H1 (cell line): ENCODE data around the gene XKR8. TPM values are rescaled to one million over a fixed set of nuclear protein-coding genes. Genes with fewer than 3 reads are reported as not detected.

Experiments used
- CTCF ChIA-PET: fragments of 300-600 bp; sonication (Branson Sonifier 250); formaldehyde crosslinking; loops from one replicate; lab custom pipeline; 2021; ENCODE audit not compliant: partially characterized antibody; lab: Charles Lee
- POLR2A ChIA-PET: fragments of 300-600 bp; sonication (Branson Sonifier 250); formaldehyde crosslinking; loops from one replicate; lab custom pipeline; 2021; ENCODE audit warnings: inconsistent platforms; ENCODE audit not compliant: partially characterized antibody; lab: Charles Lee
- DNase-seq, 2 experiments: peaks; one replicate each; pipeline versions ENCODE4 v3.0.0 to v3.0.0-alpha.2; 2010 to 2022; ENCODE audit warnings: low spot score in 2 of 2, low read depth in 1 of 2, mixed read lengths in 1 of 2
- FAIRE-seq: peaks from 2 replicates; lab custom pipeline; 2011; peaks lifted over from hg19 to GRCh38; lab: Jason Lieb, UNC
- H2AFZ ChIP-seq: 2 replicates; pipeline ENCODE4 v1.8.1; 2012; ENCODE audit warnings: low read length, inconsistent platforms
- H2AK5ac ChIP-seq: 2 replicates; pipeline ENCODE4 v1.6.1; 2013; ENCODE audit warnings: low read depth, low read length
- H2BK120ac ChIP-seq: replicated peaks from 2 replicates; pipeline ENCODE3; 2013; ENCODE audit warnings: low read depth, low read length, inconsistent platforms
- H2BK12ac ChIP-seq: 2 replicates; pipeline ENCODE4 v1.6.1; 2013; ENCODE audit warnings: low read depth, low read length
- H2BK15ac ChIP-seq: 2 replicates; pipeline ENCODE4 v1.6.1; 2013; ENCODE audit warnings: low read length
- H2BK20ac ChIP-seq: 2 replicates; pipeline ENCODE4 v1.6.1; 2013; ENCODE audit warnings: low read length
- H2BK5ac ChIP-seq: 2 replicates; pipeline ENCODE4 v1.6.1; 2013; ENCODE audit warnings: low read depth, low read length
- H3K14ac ChIP-seq: 2 replicates; pipeline ENCODE4 v1.6.1; 2013; ENCODE audit warnings: inconsistent platforms; ENCODE audit not compliant: insufficient read length
- H3K18ac ChIP-seq: 2 replicates; pipeline ENCODE4 v1.6.1; 2013; ENCODE audit warnings: low read length; ENCODE audit errors: extremely low read depth
- H3K23ac ChIP-seq: 2 replicates; pipeline ENCODE4 v1.6.1; 2013; ENCODE audit warnings: inconsistent platforms; ENCODE audit not compliant: insufficient read length
- H3K23me2 ChIP-seq: 2 replicates; pipeline ENCODE4 v1.6.1; 2013; ENCODE audit warnings: low read depth, low read length
- H3K27ac ChIP-seq: 2 replicates; pipeline ENCODE4 v1.6.1; 2011; ENCODE audit warnings: low read depth, low read length, inconsistent platforms
- H3K27me3 ChIP-seq, 4 experiments: replicated peaks in 1 of 4; 1 replicate in 1 of 4; 2 replicates in 3 of 4; pipeline versions ENCODE4 v1.6.1 to v1.8.1; 2011 to 2013; ENCODE audit warnings: low read length in 3 of 4, mild to moderate bottlenecking in 3 of 4, inconsistent platforms in 2 of 4, mixed read lengths in 2 of 4, moderate library complexity in 1 of 4; ENCODE audit not compliant: control insufficient read depth in 3 of 4, insufficient read depth in 3 of 4; ENCODE audit errors: extremely low read depth in 1 of 4
- H3K36me3 ChIP-seq, 4 experiments: 2 replicates each; pipeline versions ENCODE4 v1.6.1 to v1.8.1; 2011 to 2013; ENCODE audit warnings: mild to moderate bottlenecking in 4 of 4, low read length in 3 of 4, moderate library complexity in 2 of 4, control low read depth in 1 of 4, inconsistent platforms in 1 of 4; ENCODE audit not compliant: insufficient read depth in 4 of 4, control insufficient read depth in 2 of 4
- H3K4ac ChIP-seq: replicated peaks from 2 replicates; pipeline ENCODE3; 2013; ENCODE audit warnings: low read length, low read depth, mixed read lengths, inconsistent platforms; ENCODE audit not compliant: insufficient read length
- H3K4me1 ChIP-seq, 4 experiments: replicated peaks in 1 of 4; 1 replicate in 1 of 4; 2 replicates in 3 of 4; pipeline versions ENCODE4 v1.6.1 to v1.8.1; 2011 to 2013; ENCODE audit warnings: low read length in 3 of 4, inconsistent platforms in 2 of 4, mixed read lengths in 1 of 4; ENCODE audit not compliant: insufficient read depth in 4 of 4, control insufficient read depth in 3 of 4
- H3K4me2 ChIP-seq, 2 experiments: 2 replicates each; pipeline versions ENCODE4 v1.6.1 to v1.8.1; 2011 to 2013; ENCODE audit warnings: low read depth in 2 of 2, low read length in 2 of 2, control low read depth in 1 of 2, inconsistent platforms in 1 of 2, mild to moderate bottlenecking in 1 of 2; ENCODE audit not compliant: insufficient read depth in 1 of 2
- H3K4me3 ChIP-seq, 4 experiments: fragments of 200-600, 300-600 bp in 1 of 4; sonication (generic), shearing (Covaris generic), sonication (Bioruptor Twin) in 1 of 4; 2 replicates each; pipeline versions ENCODE4 v1.5.1 to v1.8.1; 2011 to 2016; ENCODE audit warnings: low read length in 4 of 4, low read depth in 3 of 4, control low read depth in 2 of 4, inconsistent platforms in 2 of 4, mild to moderate bottlenecking in 2 of 4, mixed read lengths in 1 of 4, moderate library complexity in 1 of 4; ENCODE audit not compliant: insufficient read depth in 2 of 4; ENCODE audit errors: extremely low read depth in 1 of 4
- H3K56ac ChIP-seq: replicated peaks from 2 replicates; pipeline ENCODE3; 2013; ENCODE audit warnings: low read depth, mild to moderate bottlenecking, mixed read lengths, low read length, inconsistent platforms; ENCODE audit not compliant: insufficient read length
- H3K79me1 ChIP-seq: 2 replicates; pipeline ENCODE4 v1.6.1; 2013; ENCODE audit warnings: low read depth, low read length, control low read depth
- H3K79me2 ChIP-seq, 2 experiments: 2 replicates each; pipeline versions ENCODE4 v1.6.1 to v1.8.1; 2012 to 2013; ENCODE audit warnings: low read length in 2 of 2, mild to moderate bottlenecking in 2 of 2, inconsistent platforms in 1 of 2; ENCODE audit not compliant: insufficient read depth in 2 of 2, control insufficient read depth in 1 of 2
- H3K9ac ChIP-seq, 4 experiments: replicated peaks in 1 of 4; 1 replicate in 1 of 4; 2 replicates in 3 of 4; pipeline versions ENCODE4 v1.6.1 to v1.8.1; 2011 to 2013; ENCODE audit warnings: low read depth in 3 of 4, low read length in 3 of 4, control low read depth in 2 of 4, mild to moderate bottlenecking in 2 of 4, moderate library complexity in 2 of 4, inconsistent platforms in 1 of 4; ENCODE audit errors: extremely low read depth in 1 of 4
- H3K9me3 ChIP-seq, 2 experiments: 2 replicates each; pipeline versions ENCODE4 v1.6.1 to v1.8.1; 2012 to 2013; ENCODE audit warnings: mild to moderate bottlenecking in 2 of 2, moderate library complexity in 2 of 2, control low read depth in 1 of 2, inconsistent platforms in 1 of 2, low read depth in 1 of 2, low read length in 1 of 2, mixed read lengths in 1 of 2; ENCODE audit not compliant: insufficient read depth in 2 of 2
- H4K20me1 ChIP-seq, 2 experiments: replicated peaks in 1 of 2; 2 replicates each; pipeline versions ENCODE3 to v1.8.1; 2011 to 2013; ENCODE audit warnings: inconsistent platforms in 2 of 2, low read length in 2 of 2, mild to moderate bottlenecking in 1 of 2; ENCODE audit not compliant: insufficient read depth in 2 of 2, control insufficient read depth in 1 of 2
- H4K5ac ChIP-seq: 2 replicates; pipeline ENCODE4 v1.6.1; 2013; ENCODE audit warnings: low read length, low read depth, mixed read lengths, inconsistent platforms; ENCODE audit not compliant: insufficient read length
- H4K8ac ChIP-seq: 2 replicates; pipeline ENCODE4 v1.8.0; 2013; ENCODE audit warnings: mild to moderate bottlenecking, moderate library complexity, low read length, inconsistent platforms; ENCODE audit not compliant: insufficient read depth; ENCODE audit errors: extremely low read depth
- H4K91ac ChIP-seq: replicated peaks from 2 replicates; pipeline ENCODE3; 2013; ENCODE audit warnings: low read length, mixed read lengths, inconsistent platforms; ENCODE audit not compliant: insufficient read length
- CBX5 ChIP-seq: fragments of 300-800, 300-1000 bp; sonication (generic); IDR thresholded peaks from 2 replicates; pipeline ENCODE4 v1.7.1; 2016; ENCODE audit warnings: antibody characterized with exemption, low read length, low read depth
- CEBPB ChIP-seq: IDR thresholded peaks from 2 replicates; pipeline ENCODE4 v1.6.1; 2012; ENCODE audit warnings: low read depth, low read length
- CHD1 ChIP-seq: IDR thresholded peaks from 2 replicates; pipeline ENCODE4 v1.6.1; 2012; ENCODE audit warnings: low read depth, low read length, improper control_type of control experiment
- EGR1 ChIP-seq: IDR thresholded peaks from 2 replicates; pipeline ENCODE4 v1.6.1; 2011; ENCODE audit warnings: low read depth, low read length, borderline replicate concordance
- EZH2 ChIP-seq: fragments of 200-600 bp; sonication (generic); IDR thresholded peaks from 2 replicates; pipeline ENCODE4 v1.7.1; 2012; ENCODE audit warnings: low read depth, mild to moderate bottlenecking, moderate library complexity, low read length, inconsistent platforms; ENCODE audit not compliant: severe bottlenecking
- GABPA ChIP-seq: IDR thresholded peaks from 2 replicates; pipeline ENCODE4 v1.6.1; 2011; ENCODE audit warnings: mild to moderate bottlenecking, low read length, moderate library complexity, borderline replicate concordance; ENCODE audit not compliant: insufficient read depth
- HDAC6 ChIP-seq: IDR thresholded peaks from one replicate; pipeline ENCODE4 v1.7.1; 2012; ENCODE audit warnings: low read depth, mild to moderate bottlenecking, inconsistent platforms, low read length, moderate library complexity
- NRF1 ChIP-seq: IDR thresholded peaks from 2 replicates; pipeline ENCODE4 v1.6.1; 2011; ENCODE audit warnings: mild to moderate bottlenecking, low read depth, low read length, improper control_type of control experiment
- RBBP5 ChIP-seq: IDR thresholded peaks from 2 replicates; pipeline ENCODE4 v1.7.1; 2012; ENCODE audit warnings: low read depth, mild to moderate bottlenecking, inconsistent platforms, low read length, moderate library complexity, borderline replicate concordance
- RFX5 ChIP-seq: IDR thresholded peaks from 2 replicates; pipeline ENCODE4 v1.6.1; 2011; ENCODE audit warnings: low read depth, low read length, improper control_type of control experiment, borderline replicate concordance
- SIRT6 ChIP-seq: IDR thresholded peaks from one replicate; pipeline ENCODE4 v1.7.1; 2012; ENCODE audit warnings: low read length, inconsistent platforms
- SUZ12 ChIP-seq: fragments of 200-600 bp; sonication (generic); IDR thresholded peaks from 2 replicates; pipeline ENCODE4 v1.6.1; 2012; ENCODE audit warnings: mild to moderate bottlenecking, inconsistent platforms, low read length, moderate library complexity, mixed read lengths
- WGBS, 2 experiments: shearing (Covaris generic) in 1 of 2; methylation state at CpG; one replicate each; pipeline versions ENCODE4 v1.1.6 to v1.1.7; 2013 to 2015; ENCODE audit warnings: low lambda C conversion rate in 2 of 2, mixed read lengths in 2 of 2, inconsistent platforms in 1 of 2, low coverage in 1 of 2, missing lambda C conversion rate in 1 of 2; ENCODE audit not compliant: insufficient replicate concordance in 2 of 2, insufficient coverage in 1 of 2, insufficient read length in 1 of 2; ENCODE audit errors: extremely low coverage in 1 of 2, missing lambda C conversion rate in 1 of 2; 5-methylcytosine and 5-hydroxymethylcytosine counted together
- polyA plus RNA-seq, 7 experiments: library from polyadenylated mRNA; depleted of rRNA in 3 of 7; stranded (reverse) in 5 of 7; unstranded in 2 of 7; fragments of >200 nt in 5 of 7; fragments of 200-250 nt in 2 of 7; gene quantifications; 1 replicate in 5 of 7; 2 replicates in 1 of 7; 4 replicates in 1 of 7; pipeline versions ENCODE4 v1.2.1 to v1.2.3, GENCODE V29; 2011 to 2013; ENCODE audit warnings: missing spikeins in 2 of 7, mixed read lengths in 2 of 7
- total RNA-seq: library from RNA; stranded (reverse); fragmentation: NEBNext Ultra II Directional; extraction: Animal tissue kit (Norgen Biotek cat#: 25700); gene quantifications from 2 replicates; pipeline ENCODE4 v1.2.1, GENCODE V29; 2021
- TF ChIP-seq, protein P1 (sequence below): IDR thresholded peaks from 2 replicates; pipeline ENCODE4 v1.6.1; 2011; ENCODE audit warnings: low read depth, mild to moderate bottlenecking, low read length; ENCODE audit not compliant: insufficient read depth

The XKR8 gene
- total and polyA plus RNA-seq, 2 of the 8 experiments (the other 6 are each of a cell fraction or from before 2014, with no cell fraction given) = 14.2 to 16.3 TPM

- Histone ChIP-seq H3K36me3 (peaks cover 0 to 22% (median 7%) of the 10 kb centered on the region in 4 experiments; a peak in 7 of 8 replicates), H3K4me2 (peak overlapping the region in 1 of 2 experiments; percentile 97; a peak in 1 of 4 replicates), H2BK5ac (no peak overlapping the region), H4K20me1 (peaks cover 0 to 5% of the 10 kb centered on the region in 2 experiments), H3K79me2 (no peaks in the 10 kb centered on the region), H3K79me1 (no peaks in the 10 kb centered on the region), H2BK15ac (no peak overlapping the region), H2AK5ac (no peak overlapping the region), H3K23ac (no peak overlapping the region), H2AFZ (no peak overlapping the region), H3K27me3 (no peaks in the 10 kb centered on the region), H2BK12ac (no peak overlapping the region), H2BK120ac (no peak overlapping the region), H3K9me3 (no peaks in the 10 kb centered on the region), H3K27ac (no peak overlapping the region), H2BK20ac (no peak overlapping the region), H3K4ac (no peak overlapping the region), H3K4me1 (peaks cover 0 to 11% (median 8%) of the 10 kb centered on the region in 4 experiments; a peak in 6 of 7 replicates), H3K23me2 (peaks cover 11% of the 10 kb centered on the region), H4K5ac (no peak overlapping the region), H3K56ac (no peak overlapping the region), H4K91ac (no peak overlapping the region), H3K14ac (no peak overlapping the region), H3K18ac (no peak overlapping the region), H4K8ac (no peak overlapping the region), H3K4me3 (no peak overlapping the region), H3K9ac (no peak overlapping the region)
- ChIA-PET POLR2A (interaction anchor here (0.6 to 1.5 kb wide), 5 partner anchors 17 to 360 kb away, joined by 3 to 4 read pairs (median 3); partner anchors contain the start of gene THEMIS2), CTCF (interaction anchor here (1.2 to 1.9 kb wide), 2 partner anchors 22 to 104 kb away, joined by 4 read pairs; no protein-coding TSS in a partner anchor)
- TF ChIP-seq CHD1 = no peak
- no peak for TF ChIP-seq CEBPB
- TF ChIP-seq CBX5 = no peak
- no peak for TF ChIP-seq SUZ12
- no peak for TF ChIP-seq RFX5
- TF ChIP-seq RBBP5 = no peak
- TF ChIP-seq HDAC6 = no peak
- no peak for TF ChIP-seq EZH2
- no peak for TF ChIP-seq NRF1
- no peak for TF ChIP-seq SIRT6
- TF ChIP-seq, protein P1, sequence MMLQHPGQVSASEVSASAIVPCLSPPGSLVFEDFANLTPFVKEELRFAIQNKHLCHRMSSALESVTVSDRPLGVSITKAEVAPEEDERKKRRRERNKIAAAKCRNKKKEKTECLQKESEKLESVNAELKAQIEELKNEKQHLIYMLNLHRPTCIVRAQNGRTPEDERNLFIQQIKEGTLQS = no peak
- no peak for TF ChIP-seq GABPA
- no peak for TF ChIP-seq EGR1
- DNase-seq (no peak), FAIRE-seq (no peak)
- WGBS, 2 experiments = 83% methylated on average over 4 of the region's 4 CpGs; no CpG with 5 or more reads in 1 of the 2 experiments
Observed at GRCh38 chr1:27961646-27962221, 2.0 kb downstream of the XKR8 start.
